ENCODE results near the gene CDH13.

CDH13 gene

GRCh38 chr16:82699711-82700495, 73.1 kb downstream of the CDH13 start:
- H3K27me3 ChIP-seq (ENCODE audit: insufficient read depth, low read length, poor library complexity): peaks cover 13% of the 10 kb centered on the region
- no peaks in the 10 kb centered on the region for H3K79me2 ChIP-seq (ENCODE audit: insufficient read depth, low read length)
- ATAC-seq (ENCODE audit: insufficient read depth, low read depth): no peak
- TF ChIP-seq EZH2 (IDR thresholded peaks at IDR 0.05; ENCODE audit: borderline replicate concordance, low read depth, low read length, severe bottlenecking): no peak
- TF ChIP-seq, protein P1, sequence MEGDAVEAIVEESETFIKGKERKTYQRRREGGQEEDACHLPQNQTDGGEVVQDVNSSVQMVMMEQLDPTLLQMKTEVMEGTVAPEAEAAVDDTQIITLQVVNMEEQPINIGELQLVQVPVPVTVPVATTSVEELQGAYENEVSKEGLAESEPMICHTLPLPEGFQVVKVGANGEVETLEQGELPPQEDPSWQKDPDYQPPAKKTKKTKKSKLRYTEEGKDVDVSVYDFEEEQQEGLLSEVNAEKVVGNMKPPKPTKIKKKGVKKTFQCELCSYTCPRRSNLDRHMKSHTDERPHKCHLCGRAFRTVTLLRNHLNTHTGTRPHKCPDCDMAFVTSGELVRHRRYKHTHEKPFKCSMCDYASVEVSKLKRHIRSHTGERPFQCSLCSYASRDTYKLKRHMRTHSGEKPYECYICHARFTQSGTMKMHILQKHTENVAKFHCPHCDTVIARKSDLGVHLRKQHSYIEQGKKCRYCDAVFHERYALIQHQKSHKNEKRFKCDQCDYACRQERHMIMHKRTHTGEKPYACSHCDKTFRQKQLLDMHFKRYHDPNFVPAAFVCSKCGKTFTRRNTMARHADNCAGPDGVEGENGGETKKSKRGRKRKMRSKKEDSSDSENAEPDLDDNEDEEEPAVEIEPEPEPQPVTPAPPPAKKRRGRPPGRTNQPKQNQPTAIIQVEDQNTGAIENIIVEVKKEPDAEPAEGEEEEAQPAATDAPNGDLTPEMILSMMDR (IDR thresholded peaks at IDR 0.05; ENCODE audit: borderline replicate concordance, extremely low read depth, low read length, poor library complexity, severe bottlenecking): no peak
- H3K27ac ChIP-seq (ENCODE audit: low read length): no peak overlapping the region
- no peak overlapping the region for H3K9ac ChIP-seq (ENCODE audit: low read depth, low read length)
- no peaks in the 10 kb centered on the region for H3K4me1 ChIP-seq (ENCODE audit: insufficient read depth, low read length)
- H2AFZ ChIP-seq (ENCODE audit: low read depth, low read length): no peak overlapping the region
- no peaks in the 10 kb centered on the region for H4K20me1 ChIP-seq (ENCODE audit: insufficient read depth, low read length)
- no peaks in the 10 kb centered on the region for H3K36me3 ChIP-seq (ENCODE audit: insufficient read depth, low read length)
- no peak overlapping the region for H3K4me2 ChIP-seq (ENCODE audit: insufficient read depth, low read length)
- no peak overlapping the region for H3K4me3 ChIP-seq (ENCODE audit: low read depth in 1 of 2, low read length in 2 of 2)
- DNase-seq: no peak
- no peaks in the 10 kb centered on the region for H3K9me3 ChIP-seq (ENCODE audit: insufficient read depth, low read length, severe bottlenecking)

DNA sequence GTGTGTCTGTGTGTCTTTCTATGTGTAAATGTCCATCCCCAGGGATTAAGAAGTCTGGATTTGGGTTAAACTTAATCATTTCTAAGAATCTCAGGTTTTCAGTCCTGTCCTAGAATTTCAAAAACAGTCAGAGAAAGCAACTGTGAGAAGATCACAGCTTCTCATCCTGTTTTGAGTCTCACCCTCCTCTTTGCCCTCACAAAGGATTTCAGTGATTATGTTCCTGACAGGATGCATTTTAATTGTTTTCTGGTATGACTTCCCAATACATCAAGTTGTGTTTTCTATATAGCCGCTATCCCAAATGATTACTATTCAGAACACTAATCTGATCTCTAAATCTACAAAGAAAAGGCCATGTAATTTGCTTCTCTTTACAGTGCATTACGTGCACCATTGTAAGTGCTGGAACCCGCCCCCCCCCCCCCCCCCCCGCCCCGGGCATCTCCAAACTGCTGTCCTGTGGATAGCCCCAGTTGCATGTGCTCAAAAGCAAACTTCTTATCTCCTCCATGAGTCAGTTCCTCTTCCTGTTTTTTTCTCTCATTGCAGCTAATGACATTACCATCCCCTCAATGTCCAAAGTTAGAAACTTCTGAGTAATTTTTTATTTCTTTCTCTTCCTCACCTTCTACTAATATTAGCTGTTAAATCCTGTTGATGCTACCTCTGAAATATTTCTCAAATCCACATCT, 73.9 kb downstream of the CDH13 start:
- no peak overlapping the region for H3K27ac ChIP-seq (ENCODE audit: low read length)
- no peak overlapping the region for H3K4me2 ChIP-seq (ENCODE audit: insufficient read depth, low read length)
- no peaks in the 10 kb centered on the region for H3K79me2 ChIP-seq (ENCODE audit: insufficient read depth, low read length)
- H3K4me1 ChIP-seq (ENCODE audit: insufficient read depth, low read length): no peaks in the 10 kb centered on the region
- TF ChIP-seq, protein P1 (IDR thresholded peaks at IDR 0.05; ENCODE audit: borderline replicate concordance, extremely low read depth, low read length, poor library complexity, severe bottlenecking): no peak
- TF ChIP-seq EZH2 (IDR thresholded peaks at IDR 0.05; ENCODE audit: borderline replicate concordance, low read depth, low read length, severe bottlenecking): no peak
- peaks cover 13% of the 10 kb centered on the region for H3K27me3 ChIP-seq (ENCODE audit: insufficient read depth, low read length, poor library complexity)
- no peaks in the 10 kb centered on the region for H3K36me3 ChIP-seq (ENCODE audit: insufficient read depth, low read length)
- no peak overlapping the region for H3K4me3 ChIP-seq (ENCODE audit: low read depth in 1 of 2, low read length in 2 of 2)
- H3K9ac ChIP-seq (ENCODE audit: low read depth, low read length): no peak overlapping the region
- no peak overlapping the region for H2AFZ ChIP-seq (ENCODE audit: low read depth, low read length)
- DNase-seq: no peak
- no peaks in the 10 kb centered on the region for H4K20me1 ChIP-seq (ENCODE audit: insufficient read depth, low read length)
- H3K9me3 ChIP-seq (ENCODE audit: insufficient read depth, low read length, severe bottlenecking): no peaks in the 10 kb centered on the region
- ATAC-seq (ENCODE audit: insufficient read depth, low read depth): no peak

DNA sequence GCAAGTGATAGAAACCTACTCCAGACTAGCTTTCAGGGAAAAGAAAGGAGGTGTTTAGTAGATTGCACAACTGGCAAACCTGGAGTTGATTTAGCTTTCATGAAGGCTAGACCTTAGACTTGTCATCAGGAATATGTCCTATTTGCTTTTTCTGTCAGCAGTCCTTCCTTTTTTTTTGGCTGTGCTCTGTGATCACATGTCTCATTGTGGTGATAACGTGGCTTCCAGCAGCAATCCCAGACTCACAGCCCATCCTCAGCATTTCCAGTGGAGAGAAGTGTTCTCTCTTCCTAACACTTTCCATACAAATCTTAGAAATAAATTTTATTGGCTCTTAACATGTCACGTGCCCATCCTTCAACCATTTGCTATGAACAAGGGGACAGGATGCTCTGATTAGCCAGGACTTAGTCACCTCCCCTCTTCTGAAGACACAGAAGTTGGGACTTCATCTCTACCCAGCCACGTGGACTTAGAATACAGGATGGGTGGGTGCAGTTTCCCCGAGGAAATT, 74.7 kb downstream of the CDH13 start:
- no peak overlapping the region for H2AFZ ChIP-seq (ENCODE audit: low read depth, low read length)
- no peak overlapping the region for H3K4me3 ChIP-seq (ENCODE audit: low read depth in 1 of 2, low read length in 2 of 2)
- no peaks in the 10 kb centered on the region for H3K4me1 ChIP-seq (ENCODE audit: insufficient read depth, low read length)
- H3K79me2 ChIP-seq (ENCODE audit: insufficient read depth, low read length): no peaks in the 10 kb centered on the region
- H3K27ac ChIP-seq (ENCODE audit: low read length): no peak overlapping the region
- no peak for DNase-seq
- no peaks in the 10 kb centered on the region for H3K36me3 ChIP-seq (ENCODE audit: insufficient read depth, low read length)
- TF ChIP-seq EZH2 (IDR thresholded peaks at IDR 0.05; ENCODE audit: borderline replicate concordance, low read depth, low read length, severe bottlenecking): no peak
- TF ChIP-seq, protein P1 (IDR thresholded peaks at IDR 0.05; ENCODE audit: borderline replicate concordance, extremely low read depth, low read length, poor library complexity, severe bottlenecking): no peak
- peaks cover 13% of the 10 kb centered on the region for H3K27me3 ChIP-seq (ENCODE audit: insufficient read depth, low read length, poor library complexity)
- no peaks in the 10 kb centered on the region for H4K20me1 ChIP-seq (ENCODE audit: insufficient read depth, low read length)
- no peak for ATAC-seq (ENCODE audit: insufficient read depth, low read depth)
- H3K9ac ChIP-seq (ENCODE audit: low read depth, low read length): no peak overlapping the region
- no peak overlapping the region for H3K4me2 ChIP-seq (ENCODE audit: insufficient read depth, low read length)
- H3K9me3 ChIP-seq (ENCODE audit: insufficient read depth, low read length, severe bottlenecking): no peaks in the 10 kb centered on the region
